ENCODE results near the gene TMOD1.

GRCh38 chr9:97601228-97601898, 99.9 kb downstream of the TMOD1 start:
- TF ChIP-seq CTCF (IDR thresholded peaks at IDR 0.05) (no peak), POLR2AphosphoS5 (IDR thresholded peaks at IDR 0.05) (no peak), POLR2A (IDR thresholded peaks at IDR 0.05) (no peak)

All from breast epithelium (tissue), 3 donors.